A673 (cell line): ENCODE data around the gene ADCY5. TPM values are rescaled to one million over a fixed set of nuclear protein-coding genes. Genes with fewer than 3 reads are reported as not detected.
A peak's percentile ranks its signal among the peaks of the same experiment; 100 is the strongest.

ENCODE experiments used
- BruUV-seq: library from RNA; stranded (reverse); fragments of 400-500 nt; replicated peaks from 2 replicates; lab custom pipeline; 2021; lab: Mats Ljungman, UMichigan
- CTCF ChIA-PET: fragments of 300-600 bp; sonication (Branson Sonifier 250); formaldehyde crosslinking; loops from one replicate; lab custom pipeline; 2022; ENCODE audit warnings: antibody characterized with exemption; lab: Charles Lee
- POLR2A ChIA-PET: fragments of 300-600 bp; sonication (Branson Sonifier 250); formaldehyde crosslinking; loops from one replicate; lab custom pipeline; 2022; ENCODE audit warnings: antibody characterized with exemption; ENCODE audit not compliant: low non-redundant PET; lab: Charles Lee
- DNase-seq: peaks from one replicate; pipeline ENCODE4 v3.0.0-alpha.2; 2015; ENCODE audit warnings: low spot score
- H3K27ac ChIP-seq: fragments of 200-600 bp; sonication (generic); 2 replicates; pipeline ENCODE4 v1.5.1; 2016; ENCODE audit warnings: mixed run types, low read depth, mild to moderate bottlenecking, mixed read lengths, antibody characterized with exemption, low read length; ENCODE audit not compliant: poor library complexity, severe bottlenecking
- H3K27me3 ChIP-seq: fragments of 200-600 bp; sonication (generic); replicated peaks from 2 replicates; pipeline ENCODE4 v1.6.1; 2017; ENCODE audit warnings: mixed run types, low read depth, mild to moderate bottlenecking, mixed read lengths, antibody characterized with exemption, low read length; ENCODE audit not compliant: insufficient read depth, poor library complexity
- H3K36me3 ChIP-seq: fragments of 200-600 bp; sonication (generic); 2 replicates; pipeline ENCODE4 v1.6.1; 2016; ENCODE audit warnings: mixed run types, mild to moderate bottlenecking, mixed read lengths, antibody characterized with exemption, low read length; ENCODE audit not compliant: insufficient read depth, poor library complexity, severe bottlenecking
- H3K4me1 ChIP-seq: fragments of 200-600 bp; sonication (generic); 2 replicates; pipeline ENCODE4 v1.6.1; 2017; ENCODE audit warnings: mixed run types, mild to moderate bottlenecking, mixed read lengths, antibody characterized with exemption, low read length; ENCODE audit not compliant: insufficient read depth, poor library complexity, severe bottlenecking
- H3K4me3 ChIP-seq: fragments of 200-600 bp; sonication (generic); 2 replicates; pipeline ENCODE4 v1.5.1; 2016; ENCODE audit warnings: low read depth, mixed run types, mild to moderate bottlenecking, mixed read lengths, low read length; ENCODE audit not compliant: poor library complexity, severe bottlenecking
- H3K9me3 ChIP-seq: fragments of 200-600 bp; sonication (generic); 2 replicates; pipeline ENCODE4 v1.6.1; 2016; ENCODE audit warnings: mixed run types, low read depth, mild to moderate bottlenecking, mixed read lengths, antibody characterized with exemption, low read length; ENCODE audit not compliant: poor library complexity, severe bottlenecking
- EZH2 ChIP-seq: fragments of 200-600 bp; sonication (generic); IDR thresholded peaks from 2 replicates; pipeline ENCODE4 v1.6.1; 2017; ENCODE audit warnings: borderline replicate concordance, low read depth, mild to moderate bottlenecking, mixed read lengths, antibody characterized with exemption, low read length; ENCODE audit not compliant: poor library complexity, severe bottlenecking
- intact Hi-C: fragments of 100-400 bp; cut with micrococcal nuclease; formaldehyde crosslinking; loops from one replicate; pipeline ENCODE4 v1.10.0; 2022; ENCODE audit not compliant: unreplicated experiment
- total RNA-seq: library from RNA; stranded (reverse); gene quantifications from 2 replicates; pipeline ENCODE4 v1.2.3, GENCODE V29; 2021
- TF ChIP-seq, protein P1 (sequence below): fragments of 300-800, 200-600 bp; sonication (generic); conservative IDR thresholded peaks from 2 replicates; pipeline ENCODE4 v1.5.1; 2017; ENCODE audit warnings: low read depth, mild to moderate bottlenecking, antibody characterized with exemption, low read length, moderate library complexity, mixed read lengths

ADCY5 gene
- total RNA-seq, 1 experiment from 2014 or later: 0.21 TPM

DNA sequence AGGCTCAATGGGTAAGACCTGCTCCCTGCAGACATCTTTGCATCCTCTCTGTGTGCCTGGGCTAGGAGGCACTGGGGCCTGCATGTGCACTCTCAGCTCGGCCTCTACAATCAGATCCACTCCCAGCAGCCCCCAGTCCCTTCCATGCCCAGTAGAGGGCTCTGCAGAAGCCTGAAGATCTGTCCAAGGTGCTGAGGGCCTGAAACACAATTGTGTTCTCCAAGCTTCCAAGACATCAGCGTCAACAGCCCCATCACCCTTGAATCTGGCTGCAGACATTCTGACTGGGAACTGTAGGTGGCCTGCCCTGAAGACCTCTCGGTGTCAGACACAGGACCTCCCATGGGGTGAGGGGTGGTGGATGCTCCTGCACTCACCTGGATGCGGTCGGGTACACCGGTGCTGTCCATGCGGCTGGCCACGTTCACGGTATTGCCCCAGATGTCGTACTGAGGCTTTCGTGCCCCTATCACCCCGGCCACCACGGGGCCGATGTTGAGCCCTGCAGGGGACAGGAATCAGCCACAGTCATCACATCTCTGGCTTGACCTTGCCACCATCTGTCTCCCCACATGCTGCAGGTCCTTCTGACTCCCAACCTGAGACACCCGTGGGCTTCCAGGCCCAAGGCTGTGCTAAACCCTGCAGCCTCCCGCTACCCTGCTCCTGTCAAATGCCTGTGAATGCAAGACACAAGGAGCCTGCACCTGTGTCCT, 162.4 kb downstream of the ADCY5 start:
- DNase-seq: peak; percentile 80
- no peak overlapping the region for H3K27ac ChIP-seq
- intact Hi-C loops: no loop called here
- H3K4me3 ChIP-seq: no peak overlapping the region
- H3K9me3 ChIP-seq: no peaks in the 10 kb centered on the region
- no TSS peak for BruUV-seq
- TF ChIP-seq, protein P1, sequence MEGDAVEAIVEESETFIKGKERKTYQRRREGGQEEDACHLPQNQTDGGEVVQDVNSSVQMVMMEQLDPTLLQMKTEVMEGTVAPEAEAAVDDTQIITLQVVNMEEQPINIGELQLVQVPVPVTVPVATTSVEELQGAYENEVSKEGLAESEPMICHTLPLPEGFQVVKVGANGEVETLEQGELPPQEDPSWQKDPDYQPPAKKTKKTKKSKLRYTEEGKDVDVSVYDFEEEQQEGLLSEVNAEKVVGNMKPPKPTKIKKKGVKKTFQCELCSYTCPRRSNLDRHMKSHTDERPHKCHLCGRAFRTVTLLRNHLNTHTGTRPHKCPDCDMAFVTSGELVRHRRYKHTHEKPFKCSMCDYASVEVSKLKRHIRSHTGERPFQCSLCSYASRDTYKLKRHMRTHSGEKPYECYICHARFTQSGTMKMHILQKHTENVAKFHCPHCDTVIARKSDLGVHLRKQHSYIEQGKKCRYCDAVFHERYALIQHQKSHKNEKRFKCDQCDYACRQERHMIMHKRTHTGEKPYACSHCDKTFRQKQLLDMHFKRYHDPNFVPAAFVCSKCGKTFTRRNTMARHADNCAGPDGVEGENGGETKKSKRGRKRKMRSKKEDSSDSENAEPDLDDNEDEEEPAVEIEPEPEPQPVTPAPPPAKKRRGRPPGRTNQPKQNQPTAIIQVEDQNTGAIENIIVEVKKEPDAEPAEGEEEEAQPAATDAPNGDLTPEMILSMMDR: peak; percentile 90
- TF ChIP-seq EZH2: no peak
- H3K36me3 ChIP-seq: no peaks in the 10 kb centered on the region
- CTCF ChIA-PET: interaction anchor here (0.5 to 0.6 kb wide), 3 partner anchors 203 to 948 kb away, joined by 3 to 6 read pairs (median 3); no protein-coding TSS in a partner anchor
- no peaks in the 10 kb centered on the region for H3K4me1 ChIP-seq
- H3K27me3 ChIP-seq: peaks cover under 1% of the 10 kb centered on the region
- POLR2A ChIA-PET: interaction anchor here (0.7 kb wide), 1 partner anchor 34 kb away, joined by 18 read pairs; no protein-coding TSS in a partner anchor

DNA sequence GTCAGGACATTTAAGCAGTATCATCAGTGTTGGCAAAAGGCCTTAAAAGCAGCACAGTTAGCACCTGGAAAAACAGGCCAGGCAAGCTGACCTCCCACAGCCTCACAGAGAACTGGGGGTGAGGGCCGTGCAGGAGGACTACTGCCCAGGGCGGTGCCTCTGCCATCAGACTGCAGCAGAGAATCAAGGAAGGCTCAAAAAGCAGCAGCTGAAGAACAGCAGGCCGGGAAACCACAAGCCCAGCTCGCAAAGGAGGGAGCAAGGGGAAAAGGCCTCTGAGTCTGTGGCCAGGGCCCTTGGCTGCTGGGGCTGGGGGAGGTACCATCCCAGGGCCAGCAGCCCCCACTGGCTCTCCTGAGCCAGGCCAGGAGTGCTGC, 163.0 kb downstream of the ADCY5 start:
- Histone ChIP-seq H3K4me3 (no peak overlapping the region), H3K4me1 (no peaks in the 10 kb centered on the region), H3K27ac (no peak overlapping the region), H3K27me3 (no peaks in the 10 kb centered on the region), H3K36me3 (no peaks in the 10 kb centered on the region), H3K9me3 (no peaks in the 10 kb centered on the region)
- DNase-seq: no peak
- ChIA-PET CTCF (interaction anchor here (0.5 to 0.6 kb wide), 3 partner anchors 204 to 947 kb away, joined by 3 to 6 read pairs (median 3); no protein-coding TSS in a partner anchor), POLR2A (interaction anchor here (0.7 kb wide), 1 partner anchor 35 kb away, joined by 18 read pairs; no protein-coding TSS in a partner anchor)
- no peak for TF ChIP-seq EZH2
- TF ChIP-seq, protein P1: no peak
- no TSS peak for BruUV-seq
- intact Hi-C loops: no loop called here

DNA sequence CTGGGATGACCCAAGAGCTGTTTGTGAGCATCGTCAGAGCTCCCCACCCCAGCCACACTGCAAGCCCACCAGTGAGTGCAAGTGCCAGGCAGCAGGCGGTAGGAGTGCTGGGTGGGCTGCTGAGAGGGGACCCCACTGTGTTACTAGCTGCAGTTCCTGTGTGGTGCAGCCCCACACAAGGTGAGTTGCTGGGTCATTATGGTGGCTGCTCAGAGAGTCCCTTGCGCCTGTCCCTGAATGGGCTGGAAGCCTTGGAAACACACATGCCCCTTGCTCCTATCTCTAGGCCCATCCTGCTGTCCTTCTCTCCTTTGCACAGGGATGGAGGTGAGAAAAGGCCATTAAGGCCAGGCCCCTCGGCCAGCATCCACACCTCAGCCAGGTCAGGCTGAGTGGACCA, 163.4 kb downstream of the ADCY5 start:
- no peaks in the 10 kb centered on the region for H3K27me3 ChIP-seq
- no peak for TF ChIP-seq EZH2
- TF ChIP-seq, protein P1: no peak
- BruUV-seq: no TSS peak
- H3K27ac ChIP-seq: no peak overlapping the region
- no peaks in the 10 kb centered on the region for H3K36me3 ChIP-seq
- ChIA-PET CTCF (no interaction called here), POLR2A (interaction anchor here (0.7 kb wide), 1 partner anchor 35 kb away, joined by 18 read pairs; no protein-coding TSS in a partner anchor)
- no peaks in the 10 kb centered on the region for H3K9me3 ChIP-seq
- DNase-seq: no peak
- H3K4me1 ChIP-seq: no peaks in the 10 kb centered on the region
- intact Hi-C loops: no loop called here
- no peak overlapping the region for H3K4me3 ChIP-seq
